HepG2 (cell line): ENCODE measurements around the gene GPR25. TPM values are rescaled to one million over a fixed set of nuclear protein-coding genes. Genes with fewer than 3 reads are reported as not detected.
A peak's percentile ranks its signal among the peaks of the same experiment; 100 is the strongest.

Source experiments
- ATAC-seq: fragments of 200-7000 bp; cut with Tn5 transposase; 3 replicates; pipeline ENCODE4 v1.9.1; 2020; ENCODE audit warnings: mild to moderate bottlenecking, moderate library complexity
- BruUV-seq: library from RNA; stranded (reverse); fragments of 400-500 nt; replicated peaks from 2 replicates; lab custom pipeline; 2021; lab: Mats Ljungman, UMichigan
- CTCF ChIA-PET: fragments of 300-600 bp; formaldehyde crosslinking; extraction: SDS; loops from one replicate; lab custom pipeline; 2021; ENCODE audit warnings: low total read pairs, inconsistent platforms, low intra/inter-chr PET ratio; lab: Yijun Ruan, JAX
- POLR2A ChIA-PET: fragments of 350-600 bp; sonication (Branson Sonifier 250); formaldehyde crosslinking; loops from one replicate; lab custom pipeline; 2020; ENCODE audit warnings: antibody characterized with exemption, inconsistent platforms; lab: Yijun Ruan, JAX
- DNase-seq: peaks from one replicate; pipeline ENCODE4 v3.0.0-alpha.2; 2015; ENCODE audit warnings: low spot score
- FAIRE-seq: peaks from 3 replicates; lab custom pipeline; 2011; peaks lifted over from hg19 to GRCh38; lab: Jason Lieb, UNC
- H2AFZ ChIP-seq: one replicate; pipeline ENCODE4 v1.6.1; 2011; ENCODE audit warnings: low read length, inconsistent platforms
- H3K27ac ChIP-seq: fragments of 300-600 bp; 3 replicates; pipeline ENCODE4 v1.8.0; 2011; ENCODE audit warnings: mixed run types, mild to moderate bottlenecking, mixed read lengths, low read length, inconsistent platforms; ENCODE audit not compliant: insufficient read depth; ENCODE audit errors: extremely low read length
- H3K27me3 ChIP-seq, 2 experiments: fragments of 200-600 bp in 1 of 2; 2 replicates in 1 of 2; 3 replicates in 1 of 2; pipeline versions ENCODE4 v1.6.0 to v1.8.0; 2011; ENCODE audit warnings: low read length in 2 of 2, mild to moderate bottlenecking in 2 of 2, moderate library complexity in 2 of 2, inconsistent platforms in 1 of 2; ENCODE audit not compliant: insufficient read depth in 2 of 2, control insufficient read depth in 1 of 2
- H3K36me3 ChIP-seq, 2 experiments: fragments of 200-600 bp in 1 of 2; replicated peaks in 1 of 2; 2 replicates in 1 of 2; 3 replicates in 1 of 2; pipeline versions ENCODE4 v1.5.1 to v1.8.0; 2011; ENCODE audit warnings: low read length in 2 of 2, inconsistent platforms in 1 of 2; ENCODE audit not compliant: insufficient read depth in 2 of 2, control insufficient read depth in 1 of 2
- H3K4me1 ChIP-seq: 2 replicates; pipeline ENCODE4 v1.5.1; 2012; ENCODE audit warnings: low read length, inconsistent platforms; ENCODE audit not compliant: insufficient read depth
- H3K4me2 ChIP-seq: 2 replicates; pipeline ENCODE4 v1.6.0; 2011; ENCODE audit warnings: low read depth, low read length, inconsistent platforms
- H3K4me3 ChIP-seq, 3 experiments: fragments of 200-600 bp in 1 of 3; sonication (generic), shearing (Covaris generic) in 1 of 3; replicated peaks in 1 of 3; 2 replicates each; pipeline ENCODE4 v1.5.1; 2011 to 2016; ENCODE audit warnings: low read length in 3 of 3, inconsistent platforms in 2 of 3, low read depth in 2 of 3, mild to moderate bottlenecking in 2 of 3, control low read depth in 1 of 3, mixed read lengths in 1 of 3; ENCODE audit not compliant: insufficient read depth in 1 of 3
- H3K79me2 ChIP-seq: one replicate; pipeline ENCODE4 v1.6.1; 2011; ENCODE audit warnings: low read length, inconsistent platforms; ENCODE audit not compliant: insufficient read depth
- H3K9ac ChIP-seq: 2 replicates; pipeline ENCODE4 v1.6.0; 2011; ENCODE audit warnings: mild to moderate bottlenecking, low read depth, low read length, inconsistent platforms; ENCODE audit not compliant: insufficient read depth
- H3K9me3 ChIP-seq: 2 replicates; pipeline ENCODE4 v1.5.1; 2012; ENCODE audit warnings: mild to moderate bottlenecking, low read length
- H4K20me1 ChIP-seq: 2 replicates; pipeline ENCODE4 v1.6.0; 2011; ENCODE audit warnings: inconsistent platforms, mild to moderate bottlenecking, low read length, moderate library complexity; ENCODE audit not compliant: insufficient read depth
- HNF4A ChIP-seq: sonication (generic); formaldehyde crosslinking; IDR thresholded peaks from 2 replicates; pipeline ENCODE4 v1.4.0; 2020; ENCODE audit warnings: missing genetic modification reagents
- HNF4G ChIP-seq, 2 experiments: sonication (generic) in 1 of 2; formaldehyde crosslinking in 1 of 2; IDR thresholded peaks; 2 replicates each; pipeline versions ENCODE4 v1.4.0 to v1.6.1; 2011 to 2020; ENCODE audit warnings: borderline replicate concordance in 2 of 2, low read depth in 2 of 2, mild to moderate bottlenecking in 2 of 2, low read length in 1 of 2, missing genetic modification reagents in 1 of 2, moderate library complexity in 1 of 2
- HOXA3 ChIP-seq: sonication (generic); formaldehyde crosslinking; IDR thresholded peaks from 2 replicates; pipeline ENCODE4 v1.5.0; 2020; ENCODE audit warnings: missing genetic modification reagents
- ISL2 ChIP-seq: sonication (generic); formaldehyde crosslinking; IDR thresholded peaks from 2 replicates; pipeline ENCODE4 v1.5.0; 2020; ENCODE audit warnings: missing genetic modification reagents
- PCBP1 ChIP-seq: fragments of 200-400 bp; formaldehyde crosslinking; IDR thresholded peaks from 2 replicates; pipeline ENCODE4 v1.6.1; 2017; ENCODE audit warnings: mild to moderate bottlenecking, low read depth, low read length, borderline replicate concordance
- SP2 ChIP-seq: sonication (generic); formaldehyde crosslinking; IDR thresholded peaks from 2 replicates; pipeline ENCODE4 v1.5.1; 2020; ENCODE audit warnings: mild to moderate bottlenecking, missing genetic modification reagents
- STAG1 ChIP-seq: sonication (generic); formaldehyde crosslinking; IDR thresholded peaks from 2 replicates; pipeline ENCODE4 v1.4.0; 2020; ENCODE audit warnings: missing genetic modification reagents
- ZNF292 ChIP-seq: sonication (generic); formaldehyde crosslinking; IDR thresholded peaks from 2 replicates; pipeline ENCODE4 v1.8.1; 2022; ENCODE audit warnings: mild to moderate bottlenecking, low read depth, missing genetic modification reagents, borderline replicate concordance
- ZNF468 ChIP-seq: sonication (generic); formaldehyde crosslinking; IDR thresholded peaks from 2 replicates; pipeline ENCODE4 v1.8.0; 2022; ENCODE audit warnings: mild to moderate bottlenecking, moderate library complexity, missing genetic modification reagents
- WGBS: methylation state at CpG from one replicate; pipeline ENCODE4 v1.1.6; 2017; ENCODE audit warnings: low lambda C conversion rate; 5-methylcytosine and 5-hydroxymethylcytosine counted together
- in situ Hi-C: cut with HindIII; loops from 2 replicates; pipeline ENCODE4 v1.10.0; 2017; ENCODE audit warnings: low pct_unique_long_range_greater_than_20kb; ENCODE audit not compliant: extremely low pct_ligation_motif_present
- intact Hi-C: fragments of 100-400 bp; cut with micrococcal nuclease; formaldehyde crosslinking; loops from one replicate; pipeline ENCODE4 v1.10.0; 2022; ENCODE audit not compliant: unreplicated experiment
- polyA plus RNA-seq, 8 experiments: library from polyadenylated mRNA; depleted of rRNA in 3 of 8; stranded (reverse) in 7 of 8; unstranded in 1 of 8; fragments of >200 nt; fragmentation: Illumina TruSeq in 4 of 8; extraction: Trizol in 4 of 8; gene quantifications; 2 replicates each; pipeline versions ENCODE4 v1.2.1 to v1.2.3, GENCODE V29; 2011 to 2016; ENCODE audit warnings: low read depth in 4 of 8, missing spikeins in 1 of 8, mixed read lengths in 1 of 8; ENCODE audit not compliant: insufficient read depth in 1 of 8
- total RNA-seq, 5 experiments: library from RNA; depleted of rRNA; stranded (reverse); fragments of >200 nt; fragmentation: Illumina TruSeq; extraction: Trizol; gene quantifications; 2 replicates each; pipeline ENCODE4 v1.2.3, GENCODE V29; 2016; ENCODE audit warnings: low read depth in 1 of 5
- TF ChIP-seq, protein P1 (sequence below): sonication (generic); formaldehyde crosslinking; IDR thresholded peaks from 2 replicates; pipeline ENCODE4 v1.4.0; 2020; ENCODE audit warnings: missing genetic modification reagents
- TF ChIP-seq, protein P2 (sequence below): sonication (generic); IDR thresholded peaks from 2 replicates; pipeline ENCODE4 v1.6.1; 2016; ENCODE audit warnings: low read depth, borderline replicate concordance
- TF ChIP-seq, protein P3 (sequence below): sonication (generic); formaldehyde crosslinking; IDR thresholded peaks from 2 replicates; pipeline ENCODE4 v1.5.0; 2020; ENCODE audit warnings: missing genetic modification reagents
- TF ChIP-seq, protein P4 (sequence below): IDR thresholded peaks from 2 replicates; pipeline ENCODE4 v1.6.1; 2018; ENCODE audit warnings: missing genetic modification reagents, mild to moderate bottlenecking, missing compliant biosample characterization

GPR25 gene
- total and polyA plus RNA-seq, 2 of the 13 experiments (the other 11 are each of a cell fraction or from before 2014, with no cell fraction given) = not detected

DNA sequence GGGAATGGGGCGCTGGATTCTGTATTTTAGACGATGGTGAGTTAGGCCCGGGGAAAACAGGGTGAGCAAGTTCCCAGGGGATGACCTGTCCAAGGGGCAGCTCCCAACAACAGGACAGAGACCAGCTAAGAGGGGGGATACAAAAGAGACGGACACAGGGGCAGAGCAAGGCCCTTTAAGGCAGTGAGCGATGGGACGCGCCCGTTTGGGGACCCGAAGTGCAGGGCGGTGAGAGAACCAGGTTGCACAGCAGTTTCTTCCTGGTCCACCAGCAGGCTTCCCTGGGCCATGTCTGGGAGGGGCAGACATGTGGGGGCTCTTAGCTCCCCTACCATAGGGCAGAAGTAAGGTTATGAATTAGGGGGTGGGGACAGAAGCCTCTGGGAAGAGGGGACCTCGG lies 43.9 kb downstream of the GPR25 start (continued):
- TF ChIP-seq, protein P1, sequence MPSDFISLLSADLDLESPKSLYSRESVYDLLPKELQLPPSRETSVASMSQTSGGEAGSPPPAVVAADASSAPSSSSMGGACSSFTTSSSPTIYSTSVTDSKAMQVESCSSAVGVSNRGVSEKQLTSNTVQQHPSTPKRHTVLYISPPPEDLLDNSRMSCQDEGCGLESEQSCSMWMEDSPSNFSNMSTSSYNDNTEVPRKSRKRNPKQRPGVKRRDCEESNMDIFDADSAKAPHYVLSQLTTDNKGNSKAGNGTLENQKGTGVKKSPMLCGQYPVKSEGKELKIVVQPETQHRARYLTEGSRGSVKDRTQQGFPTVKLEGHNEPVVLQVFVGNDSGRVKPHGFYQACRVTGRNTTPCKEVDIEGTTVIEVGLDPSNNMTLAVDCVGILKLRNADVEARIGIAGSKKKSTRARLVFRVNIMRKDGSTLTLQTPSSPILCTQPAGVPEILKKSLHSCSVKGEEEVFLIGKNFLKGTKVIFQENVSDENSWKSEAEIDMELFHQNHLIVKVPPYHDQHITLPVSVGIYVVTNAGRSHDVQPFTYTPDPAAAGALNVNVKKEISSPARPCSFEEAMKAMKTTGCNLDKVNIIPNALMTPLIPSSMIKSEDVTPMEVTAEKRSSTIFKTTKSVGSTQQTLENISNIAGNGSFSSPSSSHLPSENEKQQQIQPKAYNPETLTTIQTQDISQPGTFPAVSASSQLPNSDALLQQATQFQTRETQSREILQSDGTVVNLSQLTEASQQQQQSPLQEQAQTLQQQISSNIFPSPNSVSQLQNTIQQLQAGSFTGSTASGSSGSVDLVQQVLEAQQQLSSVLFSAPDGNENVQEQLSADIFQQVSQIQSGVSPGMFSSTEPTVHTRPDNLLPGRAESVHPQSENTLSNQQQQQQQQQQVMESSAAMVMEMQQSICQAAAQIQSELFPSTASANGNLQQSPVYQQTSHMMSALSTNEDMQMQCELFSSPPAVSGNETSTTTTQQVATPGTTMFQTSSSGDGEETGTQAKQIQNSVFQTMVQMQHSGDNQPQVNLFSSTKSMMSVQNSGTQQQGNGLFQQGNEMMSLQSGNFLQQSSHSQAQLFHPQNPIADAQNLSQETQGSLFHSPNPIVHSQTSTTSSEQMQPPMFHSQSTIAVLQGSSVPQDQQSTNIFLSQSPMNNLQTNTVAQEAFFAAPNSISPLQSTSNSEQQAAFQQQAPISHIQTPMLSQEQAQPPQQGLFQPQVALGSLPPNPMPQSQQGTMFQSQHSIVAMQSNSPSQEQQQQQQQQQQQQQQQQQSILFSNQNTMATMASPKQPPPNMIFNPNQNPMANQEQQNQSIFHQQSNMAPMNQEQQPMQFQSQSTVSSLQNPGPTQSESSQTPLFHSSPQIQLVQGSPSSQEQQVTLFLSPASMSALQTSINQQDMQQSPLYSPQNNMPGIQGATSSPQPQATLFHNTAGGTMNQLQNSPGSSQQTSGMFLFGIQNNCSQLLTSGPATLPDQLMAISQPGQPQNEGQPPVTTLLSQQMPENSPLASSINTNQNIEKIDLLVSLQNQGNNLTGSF = no peak
- TF ChIP-seq, protein P2, sequence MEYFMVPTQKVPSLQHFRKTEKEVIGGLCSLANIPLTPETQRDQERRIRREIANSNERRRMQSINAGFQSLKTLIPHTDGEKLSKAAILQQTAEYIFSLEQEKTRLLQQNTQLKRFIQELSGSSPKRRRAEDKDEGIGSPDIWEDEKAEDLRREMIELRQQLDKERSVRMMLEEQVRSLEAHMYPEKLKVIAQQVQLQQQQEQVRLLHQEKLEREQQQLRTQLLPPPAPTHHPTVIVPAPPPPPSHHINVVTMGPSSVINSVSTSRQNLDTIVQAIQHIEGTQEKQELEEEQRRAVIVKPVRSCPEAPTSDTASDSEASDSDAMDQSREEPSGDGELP = no peak
- TF ChIP-seq, protein P3, sequence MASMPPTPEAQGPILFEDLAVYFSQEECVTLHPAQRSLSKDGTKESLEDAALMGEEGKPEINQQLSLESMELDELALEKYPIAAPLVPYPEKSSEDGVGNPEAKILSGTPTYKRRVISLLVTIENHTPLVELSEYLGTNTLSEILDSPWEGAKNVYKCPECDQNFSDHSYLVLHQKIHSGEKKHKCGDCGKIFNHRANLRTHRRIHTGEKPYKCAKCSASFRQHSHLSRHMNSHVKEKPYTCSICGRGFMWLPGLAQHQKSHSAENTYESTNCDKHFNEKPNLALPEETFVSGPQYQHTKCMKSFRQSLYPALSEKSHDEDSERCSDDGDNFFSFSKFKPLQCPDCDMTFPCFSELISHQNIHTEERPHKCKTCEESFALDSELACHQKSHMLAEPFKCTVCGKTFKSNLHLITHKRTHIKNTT (CRISPR knock-in tag) = no peak
- TF ChIP-seq ZNF468 (CRISPR knock-in tag) = no peak

DNA sequence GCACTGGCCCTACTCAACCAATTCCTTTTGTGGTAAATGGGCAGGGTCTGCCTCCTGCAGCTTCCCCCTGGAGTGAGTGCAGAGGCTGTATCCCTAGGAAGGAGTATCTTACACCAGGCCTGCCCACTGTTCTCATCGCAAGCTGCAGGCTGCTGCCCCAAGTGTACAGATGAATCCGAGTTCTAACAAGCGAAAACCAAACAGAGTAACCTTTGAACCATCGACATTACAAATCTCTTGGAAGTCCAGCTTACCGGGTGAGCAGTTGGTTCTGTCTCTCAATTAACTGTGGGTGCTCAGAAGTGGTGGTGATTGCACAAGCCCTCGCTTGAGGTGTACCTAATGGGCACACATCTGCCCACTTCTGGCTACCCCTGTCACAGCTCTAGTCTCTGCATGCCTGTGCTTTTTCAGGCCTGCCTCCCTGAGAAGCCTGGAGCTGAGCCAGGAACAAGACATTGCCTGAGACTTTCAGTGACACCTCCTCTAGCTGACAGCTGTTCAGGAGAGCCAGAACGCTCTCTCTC lies 44.6 kb downstream of the GPR25 start:
- peak overlapping the region in 1 of 3 experiments; percentile 41; a peak in 2 of 6 replicates for H3K4me3 ChIP-seq
- CTCF ChIA-PET = no interaction called here
- H2AFZ ChIP-seq = peak overlapping the region; percentile 31
- H3K4me1 ChIP-seq = peaks cover 27% of the 10 kb centered on the region
- peak; percentile 81 for FAIRE-seq
- in situ Hi-C loops = no loop called here
- no peaks in the 10 kb centered on the region for H3K9me3 ChIP-seq
- POLR2A ChIA-PET = interaction anchor here (0.8 to 2.0 kb wide), 10 partner anchors 9 to 237 kb away, joined by 3 to 10 read pairs (median 4); partner anchors contain the start of genes INAVA and TMEM9
- no peak overlapping the region for H3K27ac ChIP-seq
- peak; percentile 67 for DNase-seq
- H3K9ac ChIP-seq = no peak overlapping the region
- H3K27me3 ChIP-seq = no peaks in the 10 kb centered on the region
- no TSS peak for BruUV-seq
- WGBS = 17% methylated on average over 1 of the region's 7 CpGs
- peak overlapping the region; percentile 69 for H3K4me2 ChIP-seq
- no peaks in the 10 kb centered on the region for H4K20me1 ChIP-seq
- intact Hi-C loops = no loop called here
- H3K79me2 ChIP-seq = no peaks in the 10 kb centered on the region
- peaks cover 1 to 8% of the 10 kb centered on the region in 2 experiments; a peak in 3 of 5 replicates for H3K36me3 ChIP-seq
- ATAC-seq = peak; percentile 88
- TF ChIP-seq SP2 (CRISPR knock-in tag) = 0 out of 2 replicates have a peak, but pooled peaks have one; percentile 19
- TF ChIP-seq HNF4G (IDR thresholded peaks at IDR 0.05; ENCODE audit: borderline replicate concordance, low read depth, low read length) = peak; percentile 78; the same call in 1 of the 2 replicates
- no peak for TF ChIP-seq HNF4G (CRISPR knock-in tag; IDR thresholded peaks at IDR 0.05; ENCODE audit: borderline replicate concordance, low read depth)
- no peak for TF ChIP-seq PCBP1
- TF ChIP-seq HNF4A (CRISPR knock-in tag) = peak; percentile 80
- TF ChIP-seq ISL2 (CRISPR knock-in tag) = peak; percentile 28; the same call in 1 of the 2 replicates
- TF ChIP-seq, protein P4, sequence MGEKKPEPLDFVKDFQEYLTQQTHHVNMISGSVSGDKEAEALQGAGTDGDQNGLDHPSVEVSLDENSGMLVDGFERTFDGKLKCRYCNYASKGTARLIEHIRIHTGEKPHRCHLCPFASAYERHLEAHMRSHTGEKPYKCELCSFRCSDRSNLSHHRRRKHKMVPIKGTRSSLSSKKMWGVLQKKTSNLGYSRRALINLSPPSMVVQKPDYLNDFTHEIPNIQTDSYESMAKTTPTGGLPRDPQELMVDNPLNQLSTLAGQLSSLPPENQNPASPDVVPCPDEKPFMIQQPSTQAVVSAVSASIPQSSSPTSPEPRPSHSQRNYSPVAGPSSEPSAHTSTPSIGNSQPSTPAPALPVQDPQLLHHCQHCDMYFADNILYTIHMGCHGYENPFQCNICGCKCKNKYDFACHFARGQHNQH (CRISPR knock-in tag) = no peak
- TF ChIP-seq ZNF292 (CRISPR knock-in tag) = 0 out of 2 replicates have a peak, but pooled peaks have one; percentile 48
- TF ChIP-seq HOXA3 (CRISPR knock-in tag) = peak; percentile 26; the same call in 1 of the 2 replicates
- peak; percentile 20 for TF ChIP-seq STAG1 (CRISPR knock-in tag)
